Urinary bladder (tissue), 4 donors: ENCODE results near the gene ALAD. TPM values are rescaled to one million over a fixed set of nuclear protein-coding genes. Genes with fewer than 3 reads are reported as not detected.
"Not testable (repeated sequence)": the region's sequence is repeated elsewhere in the genome, so short reads cannot be mapped to it uniquely, and the experiment has no call there.

ENCODE experiments used
- DNase-seq: peaks from one replicate; pipeline ENCODE4 v3.0.0-alpha.2; 2015; ENCODE audit errors: extremely low spot score
- H3K27ac ChIP-seq: one replicate; pipeline ENCODE4 v1.5.1; 2013; ENCODE audit warnings: low read depth, mild to moderate bottlenecking, moderate library complexity
- H3K36me3 ChIP-seq: one replicate; pipeline ENCODE4 v1.6.1; 2013; ENCODE audit warnings: mild to moderate bottlenecking, moderate library complexity; ENCODE audit not compliant: insufficient read depth
- H3K4me1 ChIP-seq: one replicate; pipeline ENCODE4 v1.6.1; 2013; ENCODE audit warnings: mild to moderate bottlenecking, moderate library complexity; ENCODE audit not compliant: insufficient read depth
- H3K4me3 ChIP-seq: one replicate; pipeline ENCODE4 v1.5.1; 2013; ENCODE audit warnings: low read depth, low read length
- WGBS: extraction: QIAGEN DNeasy Blood & Tissue Kit; methylation state at CpG from one replicate; pipeline ENCODE4 v1.1.7; 2013; 5-methylcytosine and 5-hydroxymethylcytosine counted together
- polyA plus RNA-seq: library from polyadenylated mRNA; stranded (reverse); fragments of 200-250 nt; gene quantifications from one replicate; pipeline ENCODE4 v1.2.3, GENCODE V29; 2013
- total RNA-seq: library from RNA; depleted of rRNA; stranded (reverse); fragments of >200 nt; gene quantifications from one replicate; pipeline ENCODE4 v1.2.3, GENCODE V29; 2014
- donor health status: healthy with polysubstance abuse.
- donor health status: healthy.

Gene ALAD
- total RNA-seq (16.6 TPM), polyA plus RNA-seq (55.4 TPM)

- Histone ChIP-seq H3K27ac (peak within 1 kb of the TSS; percentile 14), H3K4me1 (no peaks in the 10 kb centered on the region), H3K4me3 (peak within 1 kb of the TSS; percentile 63), H3K36me3 (no peaks in the 10 kb centered on the region)
- WGBS, result 3% methylated on average over 50 of the region's 50 CpGs
- peak; percentile 93 for DNase-seq
These were observed at the start of gene ALAD for GRCh38 chr9:113401027-113401792. Gene ALAD, minus strand, starts transcription at chr9:113401284. Its CDS starts 7,725 bp downstream, at chr9:113393559.

GRCh38 chr9:113449376-113449775 is 48.3 kb upstream of the ALAD start:
- no peak overlapping the region for H3K4me3 ChIP-seq
- DNase-seq, result no peak
- WGBS, result 38% methylated on average over 2 of the region's 2 CpGs
- H3K4me1 ChIP-seq, result no peaks in the 10 kb centered on the region
- H3K27ac ChIP-seq, result no peak overlapping the region
- no peaks in the 10 kb centered on the region for H3K36me3 ChIP-seq

- Histone ChIP-seq H3K36me3 (no peaks in the 10 kb centered on the region), H3K27ac (no peak overlapping the region), H3K4me1 (no peaks in the 10 kb centered on the region), H3K4me3 (no peak overlapping the region)
- no peak for DNase-seq
- 63% methylated on average over 3 of the region's 3 CpGs for WGBS
These were observed 45.2 kb upstream of the ALAD start for GRCh38 chr9:113446323-113446740.

GRCh38 chr9:113444736-113445135 is 43.7 kb upstream of the ALAD start:
- WGBS, result 89% methylated on average over 2 of the region's 2 CpGs
- no peaks in the 10 kb centered on the region for H3K4me1 ChIP-seq
- no peaks in the 10 kb centered on the region for H3K36me3 ChIP-seq
- H3K4me3 ChIP-seq, result no peak overlapping the region
- DNase-seq, result no peak
- no peak overlapping the region for H3K27ac ChIP-seq

- H3K36me3 ChIP-seq, H3K27ac ChIP-seq, DNase-seq, H3K4me1 ChIP-seq, H3K4me3 ChIP-seq: not testable (repeated sequence)
- WGBS, result 83% methylated on average over 1 of the region's 1 CpG
These were observed 36.6 kb upstream of the ALAD start for GRCh38 chr9:113437716-113438115.

GRCh38 chr9:113436728-113437515 is 35.8 kb upstream of the ALAD start:
- no peaks in the 10 kb centered on the region for H3K4me1 ChIP-seq
- no peak overlapping the region for H3K4me3 ChIP-seq

GRCh38 chr9:113431191-113431590 is 30.1 kb upstream of the ALAD start:
- H3K36me3 ChIP-seq, result no peaks in the 10 kb centered on the region
- H3K4me3 ChIP-seq, result no peak overlapping the region
- no peak for DNase-seq
- no peak overlapping the region for H3K27ac ChIP-seq
- no peaks in the 10 kb centered on the region for H3K4me1 ChIP-seq

More at GRCh38 chr9:113436728-113437515, 35.8 kb upstream of the ALAD start:
- DNase-seq, result no peak
- Histone ChIP-seq H3K27ac (no peak overlapping the region), H3K36me3 (no peaks in the 10 kb centered on the region)
- WGBS, result 66% methylated on average over 4 of the region's 4 CpGs

- Histone ChIP-seq H3K27ac (no peak overlapping the region), H3K36me3 (no peaks in the 10 kb centered on the region), H3K4me3 (no peak overlapping the region), H3K4me1 (no peaks in the 10 kb centered on the region)
- no peak for DNase-seq
- WGBS, result 80% methylated on average over 1 of the region's 1 CpG
These were observed 27.1 kb upstream of the ALAD start for GRCh38 chr9:113428062-113428615.

- Histone ChIP-seq H3K4me1 (no peaks in the 10 kb centered on the region), H3K36me3 (no peaks in the 10 kb centered on the region), H3K4me3 (no peak overlapping the region), H3K27ac (no peak overlapping the region)
- no peak for DNase-seq
- WGBS, result 95% methylated on average over 2 of the region's 2 CpGs
These were observed 26.5 kb upstream of the ALAD start for GRCh38 chr9:113427629-113428028.

- Histone ChIP-seq H3K36me3 (no peaks in the 10 kb centered on the region), H3K4me1 (no peaks in the 10 kb centered on the region), H3K4me3 (no peak overlapping the region), H3K27ac (no peak overlapping the region)
- no peak for DNase-seq
- WGBS, result 80% methylated on average over 1 of the region's 1 CpG
These were observed 25.6 kb upstream of the ALAD start for GRCh38 chr9:113426701-113427100.

- Histone ChIP-seq H3K27ac (no peak overlapping the region), H3K36me3 (no peaks in the 10 kb centered on the region), H3K4me3 (no peak overlapping the region), H3K4me1 (no peaks in the 10 kb centered on the region)
- 37% methylated on average over 2 of the region's 2 CpGs for WGBS
- DNase-seq, result no peak
These were observed 24.0 kb upstream of the ALAD start for GRCh38 chr9:113425072-113425471.

GRCh38 chr9:113421726-113422125 is 20.6 kb upstream of the ALAD start:
- no peak for DNase-seq
- Histone ChIP-seq H3K4me1 (no peaks in the 10 kb centered on the region), H3K4me3 (no peak overlapping the region), H3K27ac (no peak overlapping the region), H3K36me3 (no peaks in the 10 kb centered on the region)
- 57% methylated on average over 3 of the region's 3 CpGs for WGBS

- 69% methylated on average over 4 of the region's 4 CpGs for WGBS
These were observed 16.3 kb upstream of the ALAD start for GRCh38 chr9:113417370-113417769.

More at GRCh38 chr9:113417370-113417769, 16.3 kb upstream of the ALAD start:
- no peaks in the 10 kb centered on the region for H3K36me3 ChIP-seq
- H3K27ac ChIP-seq, result no peak overlapping the region
- H3K4me1 ChIP-seq, result no peaks in the 10 kb centered on the region
- H3K4me3 ChIP-seq, result no peak overlapping the region
- no peak for DNase-seq
